Sigmoid colon (tissue), 4 donors: Measurements from ENCODE around the gene ACLY.

Experiments
- CTCF ChIP-seq, 4 experiments: fragments of 450-650 bp in 3 of 4; fragments of 200-600 bp in 1 of 4; IDR thresholded peaks; one replicate each; pipeline ENCODE4 v1.5.1; 2016 to 2019; ENCODE audit warnings: antibody characterized with exemption in 4 of 4, mild to moderate bottlenecking in 3 of 4, moderate library complexity in 2 of 4
- EP300 ChIP-seq, 4 donors: sonication (generic); formaldehyde crosslinking; IDR thresholded peaks; one replicate each; pipeline ENCODE4 v1.6.1; 2017; ENCODE audit warnings: antibody characterized with exemption in 4 of 4
- POLR2A ChIP-seq, 2 donors: fragments of 450-650 bp; IDR thresholded peaks; one replicate each; pipeline ENCODE4 v1.6.1; 2016; ENCODE audit warnings: antibody characterized with exemption in 2 of 2, mild to moderate bottlenecking in 2 of 2, moderate library complexity in 2 of 2
- POLR2AphosphoS5 ChIP-seq, 4 donors: sonication (generic); formaldehyde crosslinking; IDR thresholded peaks; one replicate each; pipeline ENCODE4 v1.6.1; 2017; ENCODE audit warnings: antibody characterized with exemption in 4 of 4

- no peak for TF ChIP-seq POLR2A (IDR thresholded peaks at IDR 0.05)
- TF ChIP-seq CTCF (IDR thresholded peaks at IDR 0.05): no peak
- no peak for TF ChIP-seq POLR2AphosphoS5 (IDR thresholded peaks at IDR 0.05)
- no peak for TF ChIP-seq EP300 (IDR thresholded peaks at IDR 0.05)
These were observed 37.8 kb upstream of the ACLY start for GRCh38 chr17:41956522-41956921.
